GM23338 (cell line): Measurements from ENCODE around the gene S100PBP. TPM values are rescaled to one million over a fixed set of nuclear protein-coding genes. Genes with fewer than 3 reads are reported as not detected.
"Not testable (repeated sequence)": the region's sequence is repeated elsewhere in the genome, so short reads cannot be mapped to it uniquely, and the experiment has no call there.

Experiments used
- ATAC-seq: fragments of 200-7000 bp; cut with Tn5 transposase; 3 replicates; pipeline ENCODE4 v1.9.1; 2020
- DNase-seq: peaks from one replicate; pipeline ENCODE4 v3.0.0-alpha.2; 2015; ENCODE audit warnings: low spot score
- H2AFZ ChIP-seq: fragments of 200-600 bp; sonication (generic); 2 replicates; pipeline ENCODE4 v1.8.0; 2016; ENCODE audit warnings: antibody characterized with exemption, mild to moderate bottlenecking, moderate library complexity
- H3F3A ChIP-seq: fragments of 200-600 bp; sonication (generic); replicated peaks from 2 replicates; pipeline ENCODE4 v1.8.0; 2017; ENCODE audit warnings: antibody characterized with exemption, mixed run types, low read depth
- H3K27ac ChIP-seq: fragments of 200-600 bp; sonication (generic); 2 replicates; pipeline ENCODE4 v1.6.1; 2016; ENCODE audit warnings: low read depth
- H3K27me3 ChIP-seq: fragments of 200-600 bp; sonication (generic); 2 replicates; pipeline ENCODE4 v1.8.0; 2016; ENCODE audit warnings: mild to moderate bottlenecking, mixed run types, moderate library complexity; ENCODE audit not compliant: insufficient read depth
- H3K36me3 ChIP-seq: fragments of 200-600 bp; sonication (generic); 2 replicates; pipeline ENCODE4 v1.8.0; 2016; ENCODE audit warnings: mild to moderate bottlenecking; ENCODE audit not compliant: insufficient read depth
- H3K4me1 ChIP-seq: fragments of 200-600 bp; sonication (generic); 2 replicates; pipeline ENCODE4 v1.8.0; 2016; ENCODE audit warnings: mild to moderate bottlenecking, moderate library complexity; ENCODE audit not compliant: insufficient read depth
- H3K4me2 ChIP-seq: fragments of 200-600 bp; sonication (generic); 2 replicates; pipeline ENCODE4 v1.7.1; 2017; ENCODE audit warnings: mixed run types
- H3K4me3 ChIP-seq: fragments of 200-600 bp; sonication (generic); 2 replicates; pipeline ENCODE4 v1.6.1; 2016; ENCODE audit warnings: mixed run types
- H3K79me2 ChIP-seq: fragments of 200-600 bp; sonication (generic); replicated peaks from 2 replicates; pipeline ENCODE4 v1.8.0; 2017; ENCODE audit warnings: mild to moderate bottlenecking; ENCODE audit not compliant: insufficient read depth
- H3K9me2 ChIP-seq: fragments of 200-600 bp; sonication (generic); 2 replicates; pipeline ENCODE4 v1.8.0; 2017; ENCODE audit not compliant: insufficient read depth
- H4K20me1 ChIP-seq: fragments of 200-600 bp; sonication (generic); replicated peaks from 2 replicates; pipeline ENCODE4 v1.8.0; 2017; ENCODE audit warnings: mild to moderate bottlenecking; ENCODE audit not compliant: insufficient read depth
- H3K27ac Mint-ChIP-seq: 2 replicates; pipeline ENCODE4 v1.8.0; 2020; ENCODE audit warnings: inconsistent platforms, mild to moderate bottlenecking, moderate library complexity, mixed read lengths
- H3K27me3 Mint-ChIP-seq: 3 replicates; pipeline ENCODE4 v1.8.0; 2022; ENCODE audit warnings: low read depth, mild to moderate bottlenecking, moderate library complexity, mixed read lengths, inconsistent platforms; ENCODE audit not compliant: insufficient read depth, poor library complexity
- H3K36me3 Mint-ChIP-seq: 3 replicates; pipeline ENCODE4 v1.8.0; 2021; ENCODE audit warnings: low read depth, mild to moderate bottlenecking, inconsistent platforms, moderate library complexity, mixed read lengths
- H3K4me1 Mint-ChIP-seq: 3 replicates; pipeline ENCODE4 v1.8.0; 2020; ENCODE audit warnings: mild to moderate bottlenecking, inconsistent platforms, mixed read lengths
- H3K4me3 Mint-ChIP-seq: 3 replicates; pipeline ENCODE4 v1.8.0; 2021; ENCODE audit warnings: moderate library complexity, mild to moderate bottlenecking, inconsistent platforms, mixed read lengths
- H3K9me3 Mint-ChIP-seq: 3 replicates; pipeline ENCODE4 v1.8.0; 2020; ENCODE audit warnings: moderate library complexity, mild to moderate bottlenecking, inconsistent platforms, mixed read lengths
- POLR2AphosphoS5 ChIP-seq: IDR thresholded peaks from 2 replicates; pipeline ENCODE4 v1.6.1; 2016; ENCODE audit warnings: antibody characterized with exemption, low read depth
- polyA plus RNA-seq: library from polyadenylated mRNA; unstranded; fragments of >200 nt; fragmentation: Nextera tagmentation; extraction: Ambion mirVana; gene quantifications from 2 replicates; pipeline ENCODE4 v1.2.1, GENCODE V29; 2016
- total RNA-seq: library from RNA; depleted of rRNA; stranded (reverse); fragments of >200 nt; shearing (Covaris generic); gene quantifications from 2 replicates; pipeline ENCODE4 v1.2.3, GENCODE V29; 2014
- TF ChIP-seq, protein P1 (sequence below), 2 experiments: fragments of 200-600 bp in 1 of 2; sonication (generic) in 1 of 2; conservative IDR thresholded peaks; 2 replicates each; pipeline versions ENCODE4 v1.5.1 to v1.6.1; 2016 to 2017; ENCODE audit warnings: antibody characterized with exemption in 2 of 2, low read depth in 2 of 2, mild to moderate bottlenecking in 2 of 2, moderate library complexity in 1 of 2
- TF ChIP-seq, protein P2 (sequence below): IDR thresholded peaks from one replicate; pipeline ENCODE4 v1.6.1; 2018; ENCODE audit warnings: antibody characterized with exemption; ENCODE audit not compliant: unreplicated experiment
- TF ChIP-seq, protein P3 (sequence below): fragments of 250-450 bp; sonication (Bioruptor Pico); IDR thresholded peaks from 2 replicates; pipeline ENCODE4 v1.5.0; 2020; ENCODE audit warnings: mild to moderate bottlenecking, moderate library complexity

Gene S100PBP
- total and polyA plus RNA-seq, 2 experiments from 2014 or later = 30.6 to 65.2 TPM

GRCh38 chr1:32786856-32787255 lies 30.6 kb upstream of the S100PBP start:
- Histone ChIP-seq H3F3A (peaks cover 20% of the 10 kb centered on the region), H3K4me2 (no peak overlapping the region), H3K27me3 (no peaks in the 10 kb centered on the region), H3K4me3 (no peak overlapping the region), H4K20me1 (peaks cover 45% of the 10 kb centered on the region), H3K27ac (no peak overlapping the region), H3K4me1 (no peaks in the 10 kb centered on the region), H3K79me2 (peaks cover 7% of the 10 kb centered on the region; the same call in 1 of the 2 replicates), H3K9me2 (no peaks in the 10 kb centered on the region), H3K36me3 (peaks cover 88% of the 10 kb centered on the region), H2AFZ (no peak overlapping the region)
- no peak for DNase-seq
- TF ChIP-seq, protein P1, sequence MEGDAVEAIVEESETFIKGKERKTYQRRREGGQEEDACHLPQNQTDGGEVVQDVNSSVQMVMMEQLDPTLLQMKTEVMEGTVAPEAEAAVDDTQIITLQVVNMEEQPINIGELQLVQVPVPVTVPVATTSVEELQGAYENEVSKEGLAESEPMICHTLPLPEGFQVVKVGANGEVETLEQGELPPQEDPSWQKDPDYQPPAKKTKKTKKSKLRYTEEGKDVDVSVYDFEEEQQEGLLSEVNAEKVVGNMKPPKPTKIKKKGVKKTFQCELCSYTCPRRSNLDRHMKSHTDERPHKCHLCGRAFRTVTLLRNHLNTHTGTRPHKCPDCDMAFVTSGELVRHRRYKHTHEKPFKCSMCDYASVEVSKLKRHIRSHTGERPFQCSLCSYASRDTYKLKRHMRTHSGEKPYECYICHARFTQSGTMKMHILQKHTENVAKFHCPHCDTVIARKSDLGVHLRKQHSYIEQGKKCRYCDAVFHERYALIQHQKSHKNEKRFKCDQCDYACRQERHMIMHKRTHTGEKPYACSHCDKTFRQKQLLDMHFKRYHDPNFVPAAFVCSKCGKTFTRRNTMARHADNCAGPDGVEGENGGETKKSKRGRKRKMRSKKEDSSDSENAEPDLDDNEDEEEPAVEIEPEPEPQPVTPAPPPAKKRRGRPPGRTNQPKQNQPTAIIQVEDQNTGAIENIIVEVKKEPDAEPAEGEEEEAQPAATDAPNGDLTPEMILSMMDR (conservative IDR thresholded peaks at IDR 0.05; ENCODE audit: low read depth in 2 of 2) = peak in 1 of 2 experiments; percentile 36; a peak in 2 of 4 replicates
- TF ChIP-seq POLR2AphosphoS5 = no peak
- no peak overlapping the region for H3K4me3 Mint-ChIP-seq
- no peak for ATAC-seq
- H3K9me3 Mint-ChIP-seq = no peaks in the 10 kb centered on the region
- H3K36me3 Mint-ChIP-seq = peaks cover 94% of the 10 kb centered on the region
- H3K27me3 Mint-ChIP-seq = peaks cover 1% of the 10 kb centered on the region
- H3K4me1 Mint-ChIP-seq = no peaks in the 10 kb centered on the region
- H3K27ac Mint-ChIP-seq = no peak overlapping the region

DNA sequence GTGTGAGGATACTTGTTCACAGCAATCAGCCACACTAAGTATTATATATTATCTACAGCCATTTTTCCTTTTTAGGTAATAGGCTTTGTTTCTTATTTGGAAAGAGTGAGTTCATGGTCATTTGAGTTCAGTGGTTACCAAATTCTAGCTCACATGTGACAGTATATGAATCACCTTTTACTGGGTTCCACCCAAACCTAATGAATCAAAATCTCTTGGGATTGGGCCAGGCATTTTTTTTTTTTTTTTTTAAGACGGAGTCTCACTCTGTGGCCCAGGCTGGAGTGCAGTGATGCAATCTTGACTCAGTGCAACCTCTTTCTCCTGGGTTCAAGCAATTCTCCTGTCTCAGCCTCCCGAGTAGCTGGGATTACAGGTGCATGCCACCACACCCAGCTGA lies 28.1 kb upstream of the S100PBP start:
- Histone ChIP-seq H4K20me1 (peaks cover 42% of the 10 kb centered on the region), H3F3A (peaks cover 21% of the 10 kb centered on the region), H3K36me3 (peaks cover 84% of the 10 kb centered on the region)
- DNase-seq, H3K27me3 ChIP-seq, H3K79me2 ChIP-seq, H2AFZ ChIP-seq, ATAC-seq, H3K27me3 Mint-ChIP-seq, H3K9me2 ChIP-seq, H3K9me3 Mint-ChIP-seq, H3K4me1 Mint-ChIP-seq, H3K27ac Mint-ChIP-seq, H3K4me3 Mint-ChIP-seq, H3K27ac ChIP-seq, H3K4me3 ChIP-seq, H3K4me1 ChIP-seq, H3K4me2 ChIP-seq: not testable (repeated sequence)
- H3K36me3 Mint-ChIP-seq = peaks cover 89% of the 10 kb centered on the region

DNA sequence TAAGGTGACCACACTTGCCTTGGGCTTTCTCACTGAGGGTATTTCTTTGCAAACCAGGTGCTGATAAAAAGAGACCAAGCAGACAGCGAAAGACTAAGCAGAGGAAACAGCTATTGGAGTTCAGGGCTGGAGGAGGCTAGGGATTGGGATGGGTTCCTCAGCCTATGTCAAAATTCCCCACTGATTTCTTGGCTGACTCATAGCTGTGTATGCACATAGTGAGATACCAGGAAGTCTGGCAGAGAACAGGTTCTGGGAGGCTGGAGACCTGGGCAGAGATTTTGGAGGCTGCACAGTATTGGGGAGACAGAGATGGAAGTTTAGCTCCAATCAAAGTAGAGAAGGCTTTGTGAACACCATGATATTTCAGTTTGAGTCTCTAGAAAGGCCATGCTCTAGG lies 25.6 kb upstream of the S100PBP start:
- no peaks in the 10 kb centered on the region for H3K4me1 ChIP-seq
- Mint-ChIP-seq H3K9me3 (no peaks in the 10 kb centered on the region), H3K27ac (no peak overlapping the region), H3K4me1 (no peaks in the 10 kb centered on the region), H3K4me3 (no peak overlapping the region), H3K36me3 (peaks cover 82% of the 10 kb centered on the region), H3K27me3 (peaks cover 1% of the 10 kb centered on the region)
- H3K27me3 ChIP-seq = no peaks in the 10 kb centered on the region
- no peaks in the 10 kb centered on the region for H3K9me2 ChIP-seq
- peaks cover 70% of the 10 kb centered on the region for H3K36me3 ChIP-seq
- no peak overlapping the region for H3K4me2 ChIP-seq
- H4K20me1 ChIP-seq = peaks cover 39% of the 10 kb centered on the region
- DNase-seq (no peak), ATAC-seq (no peak)
- H3F3A ChIP-seq = peaks cover 17% of the 10 kb centered on the region
- H3K27ac ChIP-seq = 0 out of 2 replicates have a peak overlapping the region, but pooled peaks have one; percentile 55
- no peak overlapping the region for H3K4me3 ChIP-seq
- H3K79me2 ChIP-seq = peaks cover 7% of the 10 kb centered on the region
- H2AFZ ChIP-seq = no peak overlapping the region
- TF ChIP-seq, protein P2, sequence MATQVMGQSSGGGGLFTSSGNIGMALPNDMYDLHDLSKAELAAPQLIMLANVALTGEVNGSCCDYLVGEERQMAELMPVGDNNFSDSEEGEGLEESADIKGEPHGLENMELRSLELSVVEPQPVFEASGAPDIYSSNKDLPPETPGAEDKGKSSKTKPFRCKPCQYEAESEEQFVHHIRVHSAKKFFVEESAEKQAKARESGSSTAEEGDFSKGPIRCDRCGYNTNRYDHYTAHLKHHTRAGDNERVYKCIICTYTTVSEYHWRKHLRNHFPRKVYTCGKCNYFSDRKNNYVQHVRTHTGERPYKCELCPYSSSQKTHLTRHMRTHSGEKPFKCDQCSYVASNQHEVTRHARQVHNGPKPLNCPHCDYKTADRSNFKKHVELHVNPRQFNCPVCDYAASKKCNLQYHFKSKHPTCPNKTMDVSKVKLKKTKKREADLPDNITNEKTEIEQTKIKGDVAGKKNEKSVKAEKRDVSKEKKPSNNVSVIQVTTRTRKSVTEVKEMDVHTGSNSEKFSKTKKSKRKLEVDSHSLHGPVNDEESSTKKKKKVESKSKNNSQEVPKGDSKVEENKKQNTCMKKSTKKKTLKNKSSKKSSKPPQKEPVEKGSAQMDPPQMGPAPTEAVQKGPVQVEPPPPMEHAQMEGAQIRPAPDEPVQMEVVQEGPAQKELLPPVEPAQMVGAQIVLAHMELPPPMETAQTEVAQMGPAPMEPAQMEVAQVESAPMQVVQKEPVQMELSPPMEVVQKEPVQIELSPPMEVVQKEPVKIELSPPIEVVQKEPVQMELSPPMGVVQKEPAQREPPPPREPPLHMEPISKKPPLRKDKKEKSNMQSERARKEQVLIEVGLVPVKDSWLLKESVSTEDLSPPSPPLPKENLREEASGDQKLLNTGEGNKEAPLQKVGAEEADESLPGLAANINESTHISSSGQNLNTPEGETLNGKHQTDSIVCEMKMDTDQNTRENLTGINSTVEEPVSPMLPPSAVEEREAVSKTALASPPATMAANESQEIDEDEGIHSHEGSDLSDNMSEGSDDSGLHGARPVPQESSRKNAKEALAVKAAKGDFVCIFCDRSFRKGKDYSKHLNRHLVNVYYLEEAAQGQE = no peak
- TF ChIP-seq, protein P3, sequence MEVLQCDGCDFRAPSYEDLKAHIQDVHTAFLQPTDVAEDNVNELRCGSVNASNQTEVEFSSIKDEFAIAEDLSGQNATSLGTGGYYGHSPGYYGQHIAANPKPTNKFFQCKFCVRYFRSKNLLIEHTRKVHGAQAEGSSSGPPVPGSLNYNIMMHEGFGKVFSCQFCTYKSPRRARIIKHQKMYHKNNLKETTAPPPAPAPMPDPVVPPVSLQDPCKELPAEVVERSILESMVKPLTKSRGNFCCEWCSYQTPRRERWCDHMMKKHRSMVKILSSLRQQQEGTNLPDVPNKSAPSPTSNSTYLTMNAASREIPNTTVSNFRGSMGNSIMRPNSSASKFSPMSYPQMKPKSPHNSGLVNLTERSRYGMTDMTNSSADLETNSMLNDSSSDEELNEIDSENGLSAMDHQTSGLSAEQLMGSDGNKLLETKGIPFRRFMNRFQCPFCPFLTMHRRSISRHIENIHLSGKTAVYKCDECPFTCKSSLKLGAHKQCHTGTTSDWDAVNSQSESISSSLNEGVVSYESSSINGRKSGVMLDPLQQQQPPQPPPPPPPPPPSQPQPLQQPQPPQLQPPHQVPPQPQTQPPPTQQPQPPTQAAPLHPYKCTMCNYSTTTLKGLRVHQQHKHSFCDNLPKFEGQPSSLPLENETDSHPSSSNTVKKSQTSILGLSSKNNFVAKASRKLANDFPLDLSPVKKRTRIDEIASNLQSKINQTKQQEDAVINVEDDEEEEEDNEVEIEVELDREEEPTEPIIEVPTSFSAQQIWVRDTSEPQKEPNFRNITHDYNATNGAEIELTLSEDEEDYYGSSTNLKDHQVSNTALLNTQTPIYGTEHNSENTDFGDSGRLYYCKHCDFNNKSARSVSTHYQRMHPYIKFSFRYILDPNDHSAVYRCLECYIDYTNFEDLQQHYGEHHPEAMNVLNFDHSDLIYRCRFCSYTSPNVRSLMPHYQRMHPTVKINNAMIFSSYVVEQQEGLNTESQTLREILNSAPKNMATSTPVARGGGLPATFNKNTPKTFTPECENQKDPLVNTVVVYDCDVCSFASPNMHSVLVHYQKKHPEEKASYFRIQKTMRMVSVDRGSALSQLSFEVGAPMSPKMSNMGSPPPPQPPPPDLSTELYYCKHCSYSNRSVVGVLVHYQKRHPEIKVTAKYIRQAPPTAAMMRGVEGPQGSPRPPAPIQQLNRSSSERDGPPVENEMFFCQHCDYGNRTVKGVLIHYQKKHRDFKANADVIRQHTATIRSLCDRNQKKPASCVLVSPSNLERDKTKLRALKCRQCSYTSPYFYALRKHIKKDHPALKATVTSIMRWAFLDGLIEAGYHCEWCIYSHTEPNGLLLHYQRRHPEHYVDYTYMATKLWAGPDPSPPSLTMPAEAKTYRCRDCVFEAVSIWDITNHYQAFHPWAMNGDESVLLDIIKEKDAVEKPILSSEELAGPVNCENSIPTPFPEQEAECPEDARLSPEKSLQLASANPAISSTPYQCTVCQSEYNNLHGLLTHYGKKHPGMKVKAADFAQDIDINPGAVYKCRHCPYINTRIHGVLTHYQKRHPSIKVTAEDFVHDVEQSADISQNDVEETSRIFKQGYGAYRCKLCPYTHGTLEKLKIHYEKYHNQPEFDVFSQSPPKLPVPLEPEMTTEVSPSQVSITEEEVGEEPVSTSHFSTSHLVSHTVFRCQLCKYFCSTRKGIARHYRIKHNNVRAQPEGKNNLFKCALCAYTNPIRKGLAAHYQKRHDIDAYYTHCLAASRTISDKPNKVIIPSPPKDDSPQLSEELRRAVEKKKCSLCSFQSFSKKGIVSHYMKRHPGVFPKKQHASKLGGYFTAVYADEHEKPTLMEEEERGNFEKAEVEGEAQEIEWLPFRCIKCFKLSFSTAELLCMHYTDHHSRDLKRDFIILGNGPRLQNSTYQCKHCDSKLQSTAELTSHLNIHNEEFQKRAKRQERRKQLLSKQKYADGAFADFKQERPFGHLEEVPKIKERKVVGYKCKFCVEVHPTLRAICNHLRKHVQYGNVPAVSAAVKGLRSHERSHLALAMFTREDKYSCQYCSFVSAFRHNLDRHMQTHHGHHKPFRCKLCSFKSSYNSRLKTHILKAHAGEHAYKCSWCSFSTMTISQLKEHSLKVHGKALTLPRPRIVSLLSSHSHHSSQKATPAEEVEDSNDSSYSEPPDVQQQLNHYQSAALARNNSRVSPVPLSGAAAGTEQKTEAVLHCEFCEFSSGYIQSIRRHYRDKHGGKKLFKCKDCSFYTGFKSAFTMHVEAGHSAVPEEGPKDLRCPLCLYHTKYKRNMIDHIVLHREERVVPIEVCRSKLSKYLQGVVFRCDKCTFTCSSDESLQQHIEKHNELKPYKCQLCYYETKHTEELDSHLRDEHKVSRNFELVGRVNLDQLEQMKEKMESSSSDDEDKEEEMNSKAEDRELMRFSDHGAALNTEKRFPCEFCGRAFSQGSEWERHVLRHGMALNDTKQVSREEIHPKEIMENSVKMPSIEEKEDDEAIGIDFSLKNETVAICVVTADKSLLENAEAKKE = no peak
